Activated CD4-positive, alpha-beta T cell treated with anti-CD3 and anti-CD28 coated beads, Interleukin-2, amount 10 ng/mL, durations not matched to agents 7 days and 5 days (primary cell): ENCODE data around the gene TOP1. TPM values are rescaled to one million over a fixed set of nuclear protein-coding genes. Genes with fewer than 3 reads are reported as not detected.
A peak's percentile ranks its signal among the peaks of the same experiment; 100 is the strongest.

Experiments used
- CTCF ChIA-PET: fragments of 350-600 bp; sonication (Branson Sonifier 250); formaldehyde crosslinking; loops from one replicate; lab custom pipeline; 2021; ENCODE audit warnings: antibody characterized with exemption; lab: Charles Lee
- POLR2A ChIA-PET: fragments of 350-600 bp; sonication (Branson Sonifier 250); formaldehyde crosslinking; loops from one replicate; lab custom pipeline; 2021; ENCODE audit warnings: antibody characterized with exemption; lab: Charles Lee
- DNase-seq: peaks from one replicate; pipeline ENCODE4 v3.0.0-alpha.2; 2020
- H3K27ac Mint-ChIP-seq: one replicate; pipeline ENCODE4 v1.8.0; 2021; ENCODE audit warnings: mild to moderate bottlenecking, moderate library complexity, mixed read lengths
- H3K27me3 Mint-ChIP-seq: one replicate; pipeline ENCODE4 v1.8.0; 2021; ENCODE audit warnings: mixed read lengths
- H3K36me3 Mint-ChIP-seq: one replicate; pipeline ENCODE4 v1.8.0; 2021; ENCODE audit warnings: low read depth, mixed read lengths
- H3K4me1 Mint-ChIP-seq: one replicate; pipeline ENCODE4 v1.8.0; 2021; ENCODE audit warnings: mixed read lengths
- H3K4me3 Mint-ChIP-seq: one replicate; pipeline ENCODE4 v1.8.0; 2021; ENCODE audit warnings: mild to moderate bottlenecking, moderate library complexity, mixed read lengths
- H3K9me3 Mint-ChIP-seq: one replicate; pipeline ENCODE4 v1.8.0; 2021; ENCODE audit warnings: mixed read lengths
- microRNA-seq: library from miRNA; unstranded; fragments of <30 nt; microRNA quantifications from one replicate; pipeline ENCODE4 v1.2.0, GENCODE V29; 2021; ENCODE audit warnings: borderline microRNAs expressed, borderline replicate concordance
- total RNA-seq, 2 experiments: library from RNA; stranded (reverse); gene quantifications; one replicate each; pipeline ENCODE4 v1.2.3, GENCODE V29; 2021

The TOP1 gene
- total RNA-seq, 2 experiments from 2014 or later = 66.7 to 76.9 TPM

- ChIA-PET POLR2A (no interaction called here), CTCF (interaction anchor here (0.7 to 2.7 kb wide), 17 partner anchors 8 to 204 kb away, joined by 3 to 13 read pairs (median 4); no protein-coding TSS in a partner anchor)
- no peak for DNase-seq
- H3K4me3 Mint-ChIP-seq = no peak overlapping the region
- no peaks in the 10 kb centered on the region for H3K27me3 Mint-ChIP-seq
- H3K36me3 Mint-ChIP-seq = peaks cover 63% of the 10 kb centered on the region
- H3K4me1 Mint-ChIP-seq = peaks cover 30% of the 10 kb centered on the region
- H3K9me3 Mint-ChIP-seq = no peaks in the 10 kb centered on the region
- H3K27ac Mint-ChIP-seq = peak overlapping the region; percentile 7
Observed at GRCh38 chr20:41172296-41173140, 143.9 kb downstream of the TOP1 start.

- Mint-ChIP-seq H3K4me3 (no peak overlapping the region), H3K27me3 (no peaks in the 10 kb centered on the region), H3K36me3 (peaks cover 69% of the 10 kb centered on the region), H3K9me3 (no peaks in the 10 kb centered on the region), H3K4me1 (peaks cover 26% of the 10 kb centered on the region), H3K27ac (no peak overlapping the region)
- ChIA-PET CTCF (interaction anchor here (0.6 to 2.7 kb wide), 17 partner anchors 8 to 204 kb away, joined by 3 to 13 read pairs (median 4); no protein-coding TSS in a partner anchor), POLR2A (no interaction called here)
- DNase-seq = peak; percentile 62
Observed at GRCh38 chr20:41173161-41173721, 144.6 kb downstream of the TOP1 start.

- no peak for DNase-seq
- CTCF ChIA-PET = interaction anchor here (0.6 to 2.7 kb wide), 10 partner anchors 9 to 176 kb away, joined by 3 to 13 read pairs (median 6); no protein-coding TSS in a partner anchor
- POLR2A ChIA-PET = no interaction called here
Observed at GRCh38 chr20:41173791-41174341, 145.2 kb downstream of the TOP1 start.

More at GRCh38 chr20:41173791-41174341, 145.2 kb downstream of the TOP1 start:
- no peaks in the 10 kb centered on the region for H3K27me3 Mint-ChIP-seq
- H3K9me3 Mint-ChIP-seq = no peaks in the 10 kb centered on the region
- no peak overlapping the region for H3K27ac Mint-ChIP-seq
- H3K4me1 Mint-ChIP-seq = peaks cover 26% of the 10 kb centered on the region
- no peak overlapping the region for H3K4me3 Mint-ChIP-seq
- H3K36me3 Mint-ChIP-seq = peaks cover 68% of the 10 kb centered on the region

Small RNA genes within 50 kb of the gene (microRNA-seq; reads per million reads assigned to microRNA genes)
- not detected for gene MIR6871

Other genes starting within 250 kb of the TOP1 start
- gene PLCG1, start 108.7 kb downstream of the TOP1 start, total RNA-seq = 100 to 1,000 TPM; 395 to 443 TPM